GM13977 (cell line): Measurements from ENCODE around the gene TBL1X.

Experiments
- DNase-seq: peaks from one replicate; pipeline ENCODE4 v3.0.0; 2012; ENCODE audit warnings: low spot score
- in situ Hi-C: fragments of 300-500 bp; cut with MboI; formaldehyde crosslinking; loops from one replicate; pipeline ENCODE4 v1.12.0; 2022; ENCODE audit warnings: low sequenced_read_pairs, low pct_unique_long_range_greater_than_20kb, mixed read lengths, inconsistent platforms; ENCODE audit not compliant: unreplicated experiment
- TF ChIP-seq, protein P1 (sequence below): IDR thresholded peaks from 2 replicates; pipeline ENCODE4 v1.5.1; 2012; ENCODE audit warnings: mild to moderate bottlenecking, control low read depth; ENCODE audit not compliant: insufficient read depth; ENCODE audit errors: extremely low read depth, missing control alignments

TBL1X gene

DNA sequence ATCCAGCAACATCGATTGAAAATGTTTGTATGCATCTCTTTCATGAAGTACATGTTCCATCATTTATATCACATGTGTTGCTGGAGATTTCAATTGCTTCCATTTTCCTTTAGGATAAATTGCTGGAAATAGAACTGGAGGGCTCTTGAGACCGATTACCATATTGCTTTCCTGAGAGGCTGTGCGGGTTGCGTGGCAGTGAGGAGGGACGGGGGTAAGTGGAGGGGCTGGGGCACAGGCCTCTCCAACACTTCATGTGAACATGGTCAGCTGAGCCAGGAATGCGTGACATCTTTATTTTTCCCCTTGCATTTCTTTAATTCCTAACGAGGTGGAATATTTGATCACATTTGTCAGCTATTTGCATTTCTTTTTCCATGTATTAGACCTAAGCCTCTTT lies 144.6 kb downstream of the TBL1X start:
- in situ Hi-C loops: no loop called here
- TF ChIP-seq, protein P1, sequence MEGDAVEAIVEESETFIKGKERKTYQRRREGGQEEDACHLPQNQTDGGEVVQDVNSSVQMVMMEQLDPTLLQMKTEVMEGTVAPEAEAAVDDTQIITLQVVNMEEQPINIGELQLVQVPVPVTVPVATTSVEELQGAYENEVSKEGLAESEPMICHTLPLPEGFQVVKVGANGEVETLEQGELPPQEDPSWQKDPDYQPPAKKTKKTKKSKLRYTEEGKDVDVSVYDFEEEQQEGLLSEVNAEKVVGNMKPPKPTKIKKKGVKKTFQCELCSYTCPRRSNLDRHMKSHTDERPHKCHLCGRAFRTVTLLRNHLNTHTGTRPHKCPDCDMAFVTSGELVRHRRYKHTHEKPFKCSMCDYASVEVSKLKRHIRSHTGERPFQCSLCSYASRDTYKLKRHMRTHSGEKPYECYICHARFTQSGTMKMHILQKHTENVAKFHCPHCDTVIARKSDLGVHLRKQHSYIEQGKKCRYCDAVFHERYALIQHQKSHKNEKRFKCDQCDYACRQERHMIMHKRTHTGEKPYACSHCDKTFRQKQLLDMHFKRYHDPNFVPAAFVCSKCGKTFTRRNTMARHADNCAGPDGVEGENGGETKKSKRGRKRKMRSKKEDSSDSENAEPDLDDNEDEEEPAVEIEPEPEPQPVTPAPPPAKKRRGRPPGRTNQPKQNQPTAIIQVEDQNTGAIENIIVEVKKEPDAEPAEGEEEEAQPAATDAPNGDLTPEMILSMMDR: no peak
- DNase-seq: no peak

DNA sequence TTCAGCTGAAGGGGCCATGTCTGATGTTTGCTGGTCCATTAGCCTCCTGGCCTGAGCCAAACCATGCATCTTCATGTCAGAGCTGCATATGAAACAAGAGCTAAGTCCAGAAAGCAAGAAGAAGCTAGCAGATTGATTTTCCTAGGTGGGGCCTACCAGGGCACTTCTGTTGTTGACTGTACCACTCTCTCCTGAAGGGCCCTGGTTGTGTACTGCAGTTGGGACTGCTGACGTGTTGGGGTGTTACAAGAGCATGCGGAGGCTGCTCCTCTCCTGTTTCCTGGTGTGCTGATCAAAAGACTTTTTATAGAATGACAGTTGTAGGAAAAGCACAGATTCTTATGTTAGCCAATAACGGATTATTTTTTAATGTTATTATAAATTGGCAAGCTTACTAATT lies 145.1 kb downstream of the TBL1X start:
- in situ Hi-C loops: no loop called here
- TF ChIP-seq, protein P1: no peak
- DNase-seq: no peak

DNA sequence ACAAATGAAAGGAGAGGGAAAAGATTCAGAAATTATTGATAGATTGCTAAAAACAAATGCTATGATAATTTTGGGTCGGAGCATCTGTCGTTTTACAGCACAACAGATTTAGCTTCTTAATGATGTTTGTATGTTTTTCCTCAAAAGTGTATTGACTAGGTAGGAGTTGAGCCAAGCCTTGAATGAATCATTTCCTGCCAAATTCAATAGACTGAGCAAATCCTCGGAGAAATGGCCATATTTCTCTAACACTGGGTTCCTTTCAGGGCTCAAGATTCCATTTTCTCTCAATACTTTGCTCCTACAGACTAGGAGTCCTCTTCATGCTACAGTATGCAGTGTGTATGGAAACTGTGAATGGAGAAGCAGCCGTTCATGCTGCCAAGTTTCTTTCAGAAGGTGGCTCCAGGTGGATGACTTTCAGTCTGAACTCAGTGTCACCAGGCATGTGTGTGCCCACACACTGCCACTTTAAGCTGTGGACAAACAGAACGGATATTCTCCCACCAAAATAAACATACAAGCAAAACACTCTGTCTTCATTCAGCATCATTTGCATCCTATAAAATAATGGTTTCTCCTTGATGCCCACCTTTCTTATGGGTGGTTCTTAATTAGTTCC lies 146.0 kb downstream of the TBL1X start:
- in situ Hi-C loops: no loop called here
- no peak for DNase-seq
- TF ChIP-seq, protein P1: no peak

GRCh38 chrX:9611436-9612145 lies 146.7 kb downstream of the TBL1X start:
- TF ChIP-seq, protein P1: no peak
- in situ Hi-C loops: no loop called here
- peak; percentile 25 for DNase-seq

DNA sequence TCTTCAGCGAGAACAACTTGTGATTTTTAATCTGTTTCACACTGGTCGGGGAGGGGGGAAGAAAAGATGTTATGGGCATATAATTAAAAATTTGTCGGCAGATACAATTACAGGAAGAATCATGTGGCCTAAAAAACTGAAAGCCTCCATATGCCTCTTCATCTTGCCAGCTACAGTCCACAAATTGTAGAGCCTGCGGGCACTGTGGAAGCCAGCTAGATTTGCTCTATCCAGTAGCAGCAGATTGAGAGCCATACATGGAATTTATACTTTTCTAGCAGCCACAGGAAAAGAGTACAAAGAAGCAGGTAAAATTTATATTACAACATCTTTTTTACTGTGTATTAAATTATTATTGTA lies 147.3 kb downstream of the TBL1X start:
- TF ChIP-seq, protein P1: no peak
- no peak for DNase-seq
- in situ Hi-C loops: no loop called here

- DNase-seq: no peak
- TF ChIP-seq, protein P1: no peak
- in situ Hi-C loops: no loop called here
These were observed 149.2 kb downstream of the TBL1X start for GRCh38 chrX:9614016-9614415.
